ENCODE measurements around the gene TM9SF2.
"Not testable (repeated sequence)": the region's sequence is repeated elsewhere in the genome, so short reads cannot be mapped to it uniquely, and the experiment has no call there.

The TM9SF2 gene

DNA sequence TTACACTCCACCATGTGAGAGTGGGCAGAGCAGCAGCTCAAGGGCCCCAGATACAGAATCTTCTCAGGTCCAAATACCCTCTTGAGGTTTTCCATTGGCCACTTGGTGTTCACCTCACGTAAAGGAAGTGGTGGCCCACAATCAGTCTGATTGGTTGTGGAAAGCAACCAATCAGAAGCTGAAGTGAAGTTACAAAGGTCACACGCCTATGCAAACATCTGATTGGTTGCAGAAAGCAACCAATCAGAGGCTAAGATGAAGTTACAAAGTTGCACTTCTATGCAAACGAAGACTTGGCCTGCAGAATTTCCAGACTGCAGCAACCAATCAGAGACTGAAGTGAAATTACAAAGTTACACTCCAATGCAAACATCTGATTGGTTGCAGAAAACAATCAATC, 14.3 kb upstream of the TM9SF2 start:
- H3K4me2 ChIP-seq (ENCODE audit: low read depth, low read length, poor library complexity, severe bottlenecking): no peak overlapping the region
- no peaks in the 10 kb centered on the region for H3K36me3 ChIP-seq (ENCODE audit: low read length)
- no peaks in the 10 kb centered on the region for H4K20me1 ChIP-seq (ENCODE audit: low read depth, low read length)
- no peak overlapping the region for H3K27ac ChIP-seq (ENCODE audit: low read depth, low read length)
- no peaks in the 10 kb centered on the region for H3K9me3 ChIP-seq (ENCODE audit: insufficient read depth, low read length)
- H3K4me3 ChIP-seq (ENCODE audit: insufficient read depth, low read length, poor library complexity, severe bottlenecking): no peak overlapping the region
- H3K9me2 ChIP-seq (replicated peaks; ENCODE audit: insufficient read depth, low read length): no peaks in the 10 kb centered on the region
- TF ChIP-seq EZH2phosphoT487 (conservative IDR thresholded peaks at IDR 0.05; ENCODE audit: low read length): no peak
- TF ChIP-seq, protein P1, sequence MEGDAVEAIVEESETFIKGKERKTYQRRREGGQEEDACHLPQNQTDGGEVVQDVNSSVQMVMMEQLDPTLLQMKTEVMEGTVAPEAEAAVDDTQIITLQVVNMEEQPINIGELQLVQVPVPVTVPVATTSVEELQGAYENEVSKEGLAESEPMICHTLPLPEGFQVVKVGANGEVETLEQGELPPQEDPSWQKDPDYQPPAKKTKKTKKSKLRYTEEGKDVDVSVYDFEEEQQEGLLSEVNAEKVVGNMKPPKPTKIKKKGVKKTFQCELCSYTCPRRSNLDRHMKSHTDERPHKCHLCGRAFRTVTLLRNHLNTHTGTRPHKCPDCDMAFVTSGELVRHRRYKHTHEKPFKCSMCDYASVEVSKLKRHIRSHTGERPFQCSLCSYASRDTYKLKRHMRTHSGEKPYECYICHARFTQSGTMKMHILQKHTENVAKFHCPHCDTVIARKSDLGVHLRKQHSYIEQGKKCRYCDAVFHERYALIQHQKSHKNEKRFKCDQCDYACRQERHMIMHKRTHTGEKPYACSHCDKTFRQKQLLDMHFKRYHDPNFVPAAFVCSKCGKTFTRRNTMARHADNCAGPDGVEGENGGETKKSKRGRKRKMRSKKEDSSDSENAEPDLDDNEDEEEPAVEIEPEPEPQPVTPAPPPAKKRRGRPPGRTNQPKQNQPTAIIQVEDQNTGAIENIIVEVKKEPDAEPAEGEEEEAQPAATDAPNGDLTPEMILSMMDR (IDR thresholded peaks at IDR 0.05; ENCODE audit: insufficient read depth, low read length, poor library complexity, severe bottlenecking): no peak
- no peaks in the 10 kb centered on the region for H3F3A ChIP-seq (ENCODE audit: insufficient read depth)
- H2AFZ ChIP-seq (ENCODE audit: low read depth, low read length, severe bottlenecking): no peak overlapping the region
- H3K27me3 ChIP-seq (ENCODE audit: low read length): no peaks in the 10 kb centered on the region
- no peaks in the 10 kb centered on the region for H3K79me2 ChIP-seq (ENCODE audit: insufficient read depth, low read length)
- no peak overlapping the region for H3K9ac ChIP-seq (ENCODE audit: low read length)

- no peak overlapping the region for H3K27ac ChIP-seq (ENCODE audit: low read depth, low read length)
- no peak overlapping the region for H3K4me2 ChIP-seq (ENCODE audit: low read depth, low read length, poor library complexity, severe bottlenecking)
Observed at GRCh38 chr13:99489028-99489427, 12.2 kb upstream of the TM9SF2 start.

DNA sequence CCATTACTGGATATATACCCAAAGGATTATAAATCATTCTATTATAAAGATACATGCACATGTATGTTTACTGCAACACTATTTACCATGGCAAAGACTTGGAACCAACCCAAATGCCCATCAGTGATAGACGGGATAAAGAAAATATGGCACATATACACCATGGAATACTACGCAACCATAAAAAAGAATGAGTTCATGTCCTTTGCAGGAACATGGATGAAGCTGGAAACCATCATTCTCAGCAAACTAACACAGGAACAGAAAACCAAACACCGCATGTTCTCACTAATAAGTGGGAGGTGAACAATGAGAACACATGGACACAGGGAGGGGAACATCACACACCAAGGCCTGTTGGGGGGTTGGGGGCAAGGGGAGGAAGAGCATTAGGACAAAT, 9.5 kb upstream of the TM9SF2 start:
- H3K9ac ChIP-seq (ENCODE audit: low read length); H3K27ac ChIP-seq (ENCODE audit: low read depth, low read length); H3K4me3 ChIP-seq (ENCODE audit: insufficient read depth, low read length, poor library complexity, severe bottlenecking); H3F3A ChIP-seq (ENCODE audit: insufficient read depth); H3K4me2 ChIP-seq (ENCODE audit: low read depth, low read length, poor library complexity, severe bottlenecking); H3K79me2 ChIP-seq (ENCODE audit: insufficient read depth, low read length); H3K36me3 ChIP-seq (ENCODE audit: low read length); H3K9me3 ChIP-seq (ENCODE audit: insufficient read depth, low read length); H2AFZ ChIP-seq (ENCODE audit: low read depth, low read length, severe bottlenecking); H4K20me1 ChIP-seq (ENCODE audit: low read depth, low read length); H3K9me2 ChIP-seq (replicated peaks; ENCODE audit: insufficient read depth, low read length); H3K27me3 ChIP-seq (ENCODE audit: low read length): not testable (repeated sequence)

More at GRCh38 chr13:99489028-99489427, 12.2 kb upstream of the TM9SF2 start:
- H4K20me1 ChIP-seq (ENCODE audit: low read depth, low read length): no peaks in the 10 kb centered on the region
- no peak overlapping the region for H3K9ac ChIP-seq (ENCODE audit: low read length)
- no peaks in the 10 kb centered on the region for H3K79me2 ChIP-seq (ENCODE audit: insufficient read depth, low read length)
- H2AFZ ChIP-seq (ENCODE audit: low read depth, low read length, severe bottlenecking): no peak overlapping the region
- H3K36me3 ChIP-seq (ENCODE audit: low read length): no peaks in the 10 kb centered on the region
- H3F3A ChIP-seq (ENCODE audit: insufficient read depth): no peaks in the 10 kb centered on the region
- H3K27me3 ChIP-seq (ENCODE audit: low read length): no peaks in the 10 kb centered on the region
- TF ChIP-seq EZH2phosphoT487 (conservative IDR thresholded peaks at IDR 0.05; ENCODE audit: low read length): no peak
- TF ChIP-seq, protein P1 (IDR thresholded peaks at IDR 0.05; ENCODE audit: insufficient read depth, low read length, poor library complexity, severe bottlenecking): no peak
- H3K9me2 ChIP-seq (replicated peaks; ENCODE audit: insufficient read depth, low read length): no peaks in the 10 kb centered on the region
- no peaks in the 10 kb centered on the region for H3K9me3 ChIP-seq (ENCODE audit: insufficient read depth, low read length)
- no peak overlapping the region for H3K4me3 ChIP-seq (ENCODE audit: insufficient read depth, low read length, poor library complexity, severe bottlenecking)

DNA sequence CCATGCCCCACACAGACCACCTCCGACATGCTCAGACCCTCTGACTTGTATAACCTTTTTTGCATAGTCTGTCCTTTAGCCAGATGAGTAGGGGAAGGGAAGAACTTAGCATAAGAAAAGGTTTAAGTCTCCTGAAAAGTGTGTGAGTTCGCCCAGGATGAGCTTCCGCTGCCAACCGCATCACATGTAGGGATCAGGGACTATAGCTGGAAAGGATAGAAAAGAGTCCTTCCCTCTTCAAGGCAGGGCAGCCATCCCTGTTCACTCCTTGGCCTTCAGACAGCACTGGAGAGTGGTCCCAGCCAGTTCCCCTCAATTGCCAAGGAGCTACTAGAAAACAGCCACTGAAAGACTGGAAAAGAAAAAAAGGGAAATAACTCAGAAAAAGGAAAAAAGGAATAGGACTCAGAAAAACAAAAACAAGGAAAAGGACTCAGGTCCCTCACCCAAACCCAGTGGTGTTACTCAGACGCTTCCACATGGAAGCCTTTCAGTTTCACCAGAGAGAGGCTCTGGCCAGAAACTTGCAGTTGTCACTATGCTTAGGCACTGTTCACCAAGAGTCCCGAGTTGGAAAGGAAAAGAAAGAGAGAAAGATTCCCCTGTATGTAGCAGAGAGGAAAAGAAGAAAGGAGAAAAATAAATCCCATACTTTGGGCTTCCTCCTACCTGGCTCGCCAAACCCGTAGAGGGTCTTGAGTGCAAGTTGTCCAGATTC, 5.6 kb upstream of the TM9SF2 start:
- H3K27ac ChIP-seq (ENCODE audit: low read depth, low read length): no peak overlapping the region

More for the DNA sequence above, 5.6 kb upstream of the TM9SF2 start:
- peaks cover 20% of the 10 kb centered on the region for H3F3A ChIP-seq (ENCODE audit: insufficient read depth)
- no peaks in the 10 kb centered on the region for H3K79me2 ChIP-seq (ENCODE audit: insufficient read depth, low read length)
- no peaks in the 10 kb centered on the region for H3K27me3 ChIP-seq (ENCODE audit: low read length)
- no peaks in the 10 kb centered on the region for H4K20me1 ChIP-seq (ENCODE audit: low read depth, low read length)
- no peak for TF ChIP-seq EZH2phosphoT487 (conservative IDR thresholded peaks at IDR 0.05; ENCODE audit: low read length)
- TF ChIP-seq, protein P1 (IDR thresholded peaks at IDR 0.05; ENCODE audit: insufficient read depth, low read length, poor library complexity, severe bottlenecking): no peak
- no peaks in the 10 kb centered on the region for H3K9me3 ChIP-seq (ENCODE audit: insufficient read depth, low read length)
- H3K9me2 ChIP-seq (replicated peaks; ENCODE audit: insufficient read depth, low read length): no peaks in the 10 kb centered on the region
- H3K36me3 ChIP-seq (ENCODE audit: low read length): no peaks in the 10 kb centered on the region
- H3K4me3 ChIP-seq (ENCODE audit: insufficient read depth, low read length, poor library complexity, severe bottlenecking): no peak overlapping the region
- H2AFZ ChIP-seq (ENCODE audit: low read depth, low read length, severe bottlenecking): no peak overlapping the region
- H3K4me2 ChIP-seq (ENCODE audit: low read depth, low read length, poor library complexity, severe bottlenecking): no peak overlapping the region
- no peak overlapping the region for H3K9ac ChIP-seq (ENCODE audit: low read length)
